Endothelial cell of umbilical vein (primary cell): ENCODE data around the gene POU2AF1. TPM values are rescaled to one million over a fixed set of nuclear protein-coding genes. Genes with fewer than 3 reads are reported as not detected.

ENCODE experiments used
- BruUV-seq: library from RNA; stranded (reverse); fragments of 400-500 nt; replicated peaks from 2 replicates; lab custom pipeline; 2021; lab: Mats Ljungman, UMichigan
- CTCF ChIA-PET: fragments of 300-600, 350-600 bp; sonication (Branson Sonifier 250); formaldehyde crosslinking; loops from one replicate; lab custom pipeline; 2021; ENCODE audit warnings: antibody characterized with exemption, inconsistent platforms; lab: Charles Lee
- POLR2A ChIA-PET: fragments of 300-600, 350-600 bp; sonication (Branson Sonifier 250); formaldehyde crosslinking; loops from one replicate; lab custom pipeline; 2021; ENCODE audit warnings: antibody characterized with exemption, inconsistent platforms; lab: Charles Lee
- DNase-seq: peaks from one replicate; pipeline ENCODE4 v3.0.0-alpha.2; 2011; ENCODE audit warnings: low read depth, low spot score
- FAIRE-seq: peaks from 2 replicates; lab custom pipeline; 2011; peaks lifted over from hg19 to GRCh38; lab: Jason Lieb, UNC
- H2AFZ ChIP-seq: 2 replicates; pipeline ENCODE4 v1.6.0; 2012; ENCODE audit warnings: low read depth, low read length, control low read depth, inconsistent platforms
- H3K27ac ChIP-seq: 2 replicates; pipeline ENCODE4 v1.5.1; 2011; ENCODE audit warnings: low read depth, mild to moderate bottlenecking, control low read depth, low read length, moderate library complexity; ENCODE audit not compliant: insufficient read depth
- H3K27me3 ChIP-seq, 2 experiments: 2 replicates each; pipeline versions ENCODE4 v1.6.0 to v1.6.1; 2011; ENCODE audit warnings: low read length in 2 of 2, mixed read lengths in 1 of 2; ENCODE audit not compliant: control insufficient read depth in 2 of 2, insufficient read depth in 2 of 2
- H3K36me3 ChIP-seq, 2 experiments: 2 replicates in 1 of 2; 3 replicates in 1 of 2; pipeline ENCODE4 v1.5.1; 2011; ENCODE audit warnings: low read length in 2 of 2, mild to moderate bottlenecking in 1 of 2, moderate library complexity in 1 of 2; ENCODE audit not compliant: control insufficient read depth in 2 of 2, insufficient read depth in 2 of 2; ENCODE audit errors: extremely low read depth in 1 of 2
- H3K4me1 ChIP-seq: 3 replicates; pipeline ENCODE4 v1.5.1; 2011; ENCODE audit warnings: mild to moderate bottlenecking, low read length; ENCODE audit not compliant: control insufficient read depth, insufficient read depth; ENCODE audit errors: extremely low read depth
- H3K4me2 ChIP-seq: 2 replicates; pipeline ENCODE4 v1.6.1; 2011; ENCODE audit warnings: low read length, control low read depth, mixed read lengths; ENCODE audit not compliant: insufficient read depth
- H3K4me3 ChIP-seq, 3 experiments: fragments of 200-600 bp in 1 of 3; sonication (generic), shearing (Covaris generic) in 1 of 3; replicated peaks in 1 of 3; 2 replicates each; pipeline ENCODE4 v1.5.1; 2011 to 2016; ENCODE audit warnings: control low read depth in 3 of 3, low read length in 3 of 3, mild to moderate bottlenecking in 2 of 3, inconsistent platforms in 1 of 3, low read depth in 1 of 3, moderate library complexity in 1 of 3; ENCODE audit not compliant: insufficient read depth in 1 of 3
- H3K79me2 ChIP-seq: 2 replicates; pipeline ENCODE4 v1.6.0; 2012; ENCODE audit warnings: low read length, inconsistent platforms; ENCODE audit not compliant: control insufficient read depth, insufficient read depth
- H3K9ac ChIP-seq: replicated peaks from 2 replicates; pipeline ENCODE3; 2011; ENCODE audit warnings: low read length, control low read depth; ENCODE audit not compliant: insufficient read depth; ENCODE audit errors: extremely low read depth
- H3K9me1 ChIP-seq: replicated peaks from 3 replicates; pipeline ENCODE4 v1.6.0; 2011; ENCODE audit warnings: mild to moderate bottlenecking, low read length; ENCODE audit not compliant: control insufficient read depth, insufficient read depth; ENCODE audit errors: extremely low read depth
- H3K9me3 ChIP-seq: replicated peaks from 2 replicates; pipeline ENCODE4 v1.5.1; 2012; ENCODE audit warnings: low read length, inconsistent platforms; ENCODE audit not compliant: control insufficient read depth, insufficient read depth
- H4K20me1 ChIP-seq: replicated peaks from 2 replicates; pipeline ENCODE3; 2011; ENCODE audit warnings: mild to moderate bottlenecking, low read length; ENCODE audit not compliant: control insufficient read depth, insufficient read depth; ENCODE audit errors: extremely low read depth
- CTCF ChIP-seq, 2 donors: IDR thresholded peaks; 1 replicate in 1 of 2; 2 replicates in 1 of 2; pipeline ENCODE4 v1.5.1; 2011; ENCODE audit warnings: low read length in 2 of 2, mild to moderate bottlenecking in 2 of 2, moderate library complexity in 2 of 2, control low read depth in 1 of 2, inconsistent platforms in 1 of 2, low read depth in 1 of 2; ENCODE audit not compliant: insufficient read depth in 1 of 2; ENCODE audit errors: extremely low read depth in 1 of 2
- EZH2 ChIP-seq: IDR thresholded peaks from 2 replicates; pipeline ENCODE4 v1.6.1; 2012; ENCODE audit warnings: borderline replicate concordance, low read depth, mild to moderate bottlenecking, moderate library complexity, low read length, inconsistent platforms; ENCODE audit not compliant: severe bottlenecking
- FOS ChIP-seq: IDR thresholded peaks from 2 replicates; pipeline ENCODE4 v1.6.1; 2011; ENCODE audit warnings: mild to moderate bottlenecking, low read length, moderate library complexity, borderline replicate concordance; ENCODE audit not compliant: insufficient read depth
- GATA2 ChIP-seq: IDR thresholded peaks from 2 replicates; pipeline ENCODE4 v1.7.0; 2011; ENCODE audit warnings: low read depth, mild to moderate bottlenecking, moderate library complexity, mixed read lengths, low read length; ENCODE audit not compliant: insufficient read length, insufficient read depth
- JUN ChIP-seq: IDR thresholded peaks from 2 replicates; pipeline ENCODE4 v1.6.1; 2011; ENCODE audit warnings: borderline replicate concordance, low read depth; ENCODE audit not compliant: insufficient read length, insufficient read depth
- MAX ChIP-seq: IDR thresholded peaks from 2 replicates; pipeline ENCODE4 v1.6.1; 2011; ENCODE audit not compliant: insufficient read depth, insufficient read length
- MYC ChIP-seq: IDR thresholded peaks from one replicate; pipeline ENCODE4 v1.6.1; 2011; ENCODE audit warnings: mild to moderate bottlenecking, low read depth, low read length
- POLR2A ChIP-seq: IDR thresholded peaks from 2 replicates; pipeline ENCODE4 v1.6.1; 2012; ENCODE audit warnings: low read depth, mild to moderate bottlenecking, control low read depth, low read length
- POLR2AphosphoS5 ChIP-seq: IDR thresholded peaks from 2 replicates; pipeline ENCODE4 v1.6.1; 2012; ENCODE audit warnings: low read depth, mild to moderate bottlenecking, control low read depth, low read length, moderate library complexity; ENCODE audit not compliant: insufficient read depth
- dilution Hi-C: fragments of 300-500 bp; cut with MboI; formaldehyde crosslinking; loops from one replicate; pipeline ENCODE4 v1.15.0; 2019; ENCODE audit warnings: low sequenced_read_pairs; ENCODE audit not compliant: extremely low pct_ligation_motif_present
- intact Hi-C: fragments of 100-400 bp; cut with micrococcal nuclease; formaldehyde crosslinking; loops from one replicate; pipeline ENCODE4 v1.10.0; 2022
- polyA plus RNA-seq, 4 experiments: library from polyadenylated mRNA; depleted of rRNA in 3 of 4; stranded (reverse) in 3 of 4; unstranded in 1 of 4; fragments of >200 nt; gene quantifications; 2 replicates each; pipeline versions ENCODE4 v1.2.1 to v1.2.3, GENCODE V29; 2011 to 2012; ENCODE audit warnings: missing spikeins in 1 of 4
- total RNA-seq: library from RNA; stranded (reverse); gene quantifications from 2 replicates; pipeline ENCODE4 v1.2.3, GENCODE V29; 2021

POU2AF1 gene
- total and polyA plus RNA-seq, 2 donors (not counting 3 experiments of a cell fraction or from before 2014, with no cell fraction given) = not detected

GRCh38 chr11:111361874-111362273 lies 17.2 kb downstream of the POU2AF1 start:
- ChIA-PET CTCF (no interaction called here), POLR2A (no interaction called here)
- BruUV-seq = no TSS peak

More at GRCh38 chr11:111361874-111362273, 17.2 kb downstream of the POU2AF1 start:
- Histone ChIP-seq H3K4me1 (no peaks in the 10 kb centered on the region), H3K9ac (no peak overlapping the region), H3K79me2 (no peaks in the 10 kb centered on the region), H3K27ac (no peak overlapping the region), H3K27me3 (no peaks in the 10 kb centered on the region), H3K4me2 (no peak overlapping the region), H2AFZ (no peak overlapping the region), H3K9me1 (no peaks in the 10 kb centered on the region), H3K9me3 (no peaks in the 10 kb centered on the region), H3K4me3 (no peak overlapping the region), H4K20me1 (no peaks in the 10 kb centered on the region), H3K36me3 (no peaks in the 10 kb centered on the region)
- TF ChIP-seq GATA2 = no peak
- no peak for TF ChIP-seq MYC
- no peak for TF ChIP-seq FOS
- TF ChIP-seq JUN = no peak
- TF ChIP-seq POLR2A = no peak
- no peak for TF ChIP-seq CTCF (IDR thresholded peaks at IDR 0.05; ENCODE audit: extremely low read depth in 1 of 2, insufficient read depth in 1 of 2, low read depth in 1 of 2, low read length in 2 of 2)
- no peak for TF ChIP-seq POLR2AphosphoS5
- no peak for TF ChIP-seq MAX
- TF ChIP-seq EZH2 = no peak
- dilution Hi-C loops (no loop called here), intact Hi-C loops (no loop called here)
- FAIRE-seq = no peak
- no peak for DNase-seq
